ENCODE data around the gene PGF. TPM values are rescaled to one million over a fixed set of nuclear protein-coding genes. Genes with fewer than 3 reads are reported as not detected.
A peak's percentile ranks its signal among the peaks of the same experiment; 100 is the strongest.

PGF gene
- polyA plus RNA-seq, 1 donor (not counting 4 experiments of a cell fraction or from before 2014, with no cell fraction given): 16.5 TPM

DNA sequence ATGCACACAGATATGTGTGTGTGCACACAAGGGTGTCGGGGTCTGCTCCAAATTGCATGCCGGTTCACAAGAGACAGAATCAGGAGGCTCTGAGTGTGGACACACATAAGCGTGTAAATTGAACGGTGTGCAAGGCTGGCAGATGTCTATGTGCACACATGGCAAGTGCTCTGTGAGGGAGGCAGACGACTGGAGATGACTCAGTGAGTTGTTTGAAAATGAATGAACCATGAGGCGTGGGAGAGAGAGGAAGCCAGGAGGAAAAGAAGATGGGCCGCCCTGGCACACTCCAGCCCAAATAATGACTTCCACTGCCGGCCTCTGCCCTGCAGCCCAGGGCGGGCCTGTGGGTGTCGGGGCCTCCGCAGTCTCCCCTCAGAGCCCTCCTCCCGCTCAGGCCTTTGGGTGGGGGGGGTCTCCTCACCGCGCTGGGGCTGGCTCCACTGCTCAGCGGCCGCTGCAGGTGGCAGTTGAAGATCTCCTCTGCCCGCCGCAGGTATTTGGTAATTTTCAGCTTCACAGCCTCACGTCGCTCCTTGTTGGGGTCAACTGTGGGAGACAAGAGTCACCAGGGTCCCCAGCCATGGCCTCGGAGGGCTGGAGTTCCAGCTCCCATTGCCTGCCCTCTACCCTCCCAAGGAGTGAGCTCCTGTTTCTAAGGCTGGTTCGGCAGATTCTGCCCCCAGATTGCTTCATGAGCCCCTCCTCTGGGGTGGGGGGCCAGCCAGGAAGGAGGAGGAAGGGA is 35.8 kb downstream of the PGF start:
- no peaks in the 10 kb centered on the region for H3K36me3 ChIP-seq (ENCODE audit: control insufficient read depth in 2 of 2, extremely low read depth in 1 of 2, insufficient read depth in 2 of 2, low read length in 2 of 2)
- no peaks in the 10 kb centered on the region for H4K20me1 ChIP-seq (ENCODE audit: control insufficient read depth, extremely low read depth, insufficient read depth, low read length)
- DNase-seq (ENCODE audit: low read depth, low spot score): no peak
- no peak overlapping the region for H3K4me2 ChIP-seq (ENCODE audit: control insufficient read depth, extremely low read depth, insufficient read depth, low read depth, low read length)
- dilution Hi-C loops (cut with MboI; ENCODE audit: extremely low pct_ligation_motif_present, low sequenced_read_pairs): no loop called here
- no peak overlapping the region for H3K9ac ChIP-seq (ENCODE audit: control insufficient read depth, extremely low read depth, insufficient read depth, low read length)
- no peaks in the 10 kb centered on the region for H3K79me2 ChIP-seq (ENCODE audit: control insufficient read depth, insufficient read depth, low read length)
- peaks cover 7% of the 10 kb centered on the region for H3K4me1 ChIP-seq (ENCODE audit: control insufficient read depth, extremely low read depth, insufficient read depth, low read length)
- H3K27me3 ChIP-seq (ENCODE audit: control insufficient read depth, extremely low read depth, insufficient read depth, low read length): no peaks in the 10 kb centered on the region
- H3K9me3 ChIP-seq (ENCODE audit: control insufficient read depth, low read depth, low read length): no peaks in the 10 kb centered on the region
- TF ChIP-seq, protein P1, sequence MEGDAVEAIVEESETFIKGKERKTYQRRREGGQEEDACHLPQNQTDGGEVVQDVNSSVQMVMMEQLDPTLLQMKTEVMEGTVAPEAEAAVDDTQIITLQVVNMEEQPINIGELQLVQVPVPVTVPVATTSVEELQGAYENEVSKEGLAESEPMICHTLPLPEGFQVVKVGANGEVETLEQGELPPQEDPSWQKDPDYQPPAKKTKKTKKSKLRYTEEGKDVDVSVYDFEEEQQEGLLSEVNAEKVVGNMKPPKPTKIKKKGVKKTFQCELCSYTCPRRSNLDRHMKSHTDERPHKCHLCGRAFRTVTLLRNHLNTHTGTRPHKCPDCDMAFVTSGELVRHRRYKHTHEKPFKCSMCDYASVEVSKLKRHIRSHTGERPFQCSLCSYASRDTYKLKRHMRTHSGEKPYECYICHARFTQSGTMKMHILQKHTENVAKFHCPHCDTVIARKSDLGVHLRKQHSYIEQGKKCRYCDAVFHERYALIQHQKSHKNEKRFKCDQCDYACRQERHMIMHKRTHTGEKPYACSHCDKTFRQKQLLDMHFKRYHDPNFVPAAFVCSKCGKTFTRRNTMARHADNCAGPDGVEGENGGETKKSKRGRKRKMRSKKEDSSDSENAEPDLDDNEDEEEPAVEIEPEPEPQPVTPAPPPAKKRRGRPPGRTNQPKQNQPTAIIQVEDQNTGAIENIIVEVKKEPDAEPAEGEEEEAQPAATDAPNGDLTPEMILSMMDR (optimal IDR thresholded peaks at IDR 0.05 in 1 of 3, IDR thresholded peaks at IDR 0.05 in 1 of 3, conservative IDR thresholded peaks at IDR 0.05 in 1 of 3; ENCODE audit: extremely low read depth in 1 of 3, insufficient read depth in 2 of 3, low read length in 3 of 3): no peak
- no peak for TF ChIP-seq EZH2 (IDR thresholded peaks at IDR 0.05; ENCODE audit: low read length)
- no peak overlapping the region for H2AFZ ChIP-seq (ENCODE audit: control insufficient read depth, low read length)
- H3K9me1 ChIP-seq (ENCODE audit: control insufficient read depth, extremely low read depth, insufficient read depth, low read length): no peaks in the 10 kb centered on the region
- no peak overlapping the region for H3K27ac ChIP-seq (ENCODE audit: control insufficient read depth, insufficient read depth, low read length)
- FAIRE-seq: peak; percentile 64
- no peak overlapping the region for H3K4me3 ChIP-seq (ENCODE audit: control insufficient read depth in 2 of 3, extremely low read depth in 1 of 3, insufficient read depth in 2 of 3, low read depth in 1 of 3, low read length in 3 of 3)

DNA sequence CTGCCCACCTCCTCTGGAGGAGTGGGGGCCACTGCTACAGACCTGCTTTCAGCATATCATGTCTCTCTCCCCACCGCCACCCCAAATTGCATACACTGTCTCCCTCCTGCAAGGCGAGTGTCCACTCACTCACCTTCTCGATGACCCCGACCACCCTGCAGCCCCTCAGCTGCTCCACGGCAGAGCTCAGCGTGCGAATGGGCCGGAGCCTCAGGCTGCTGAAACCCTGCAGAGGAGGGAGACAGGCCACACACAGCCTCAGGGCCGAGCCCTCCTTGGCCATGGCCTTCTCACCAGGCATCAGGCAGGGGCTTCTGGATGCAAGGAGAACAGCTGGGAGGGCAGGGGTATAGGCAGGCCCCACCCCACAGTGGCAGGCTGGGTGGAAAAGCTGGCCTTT is 37.0 kb downstream of the PGF start:
- H2AFZ ChIP-seq (ENCODE audit: control insufficient read depth, low read length): no peak overlapping the region
- TF ChIP-seq EZH2 (IDR thresholded peaks at IDR 0.05; ENCODE audit: low read length): no peak
- TF ChIP-seq, protein P1 (optimal IDR thresholded peaks at IDR 0.05 in 1 of 3, IDR thresholded peaks at IDR 0.05 in 1 of 3, conservative IDR thresholded peaks at IDR 0.05 in 1 of 3; ENCODE audit: extremely low read depth in 1 of 3, insufficient read depth in 2 of 3, low read length in 3 of 3): no peak

More for the DNA sequence above, 37.0 kb downstream of the PGF start:
- Histone ChIP-seq H3K9me1 (ENCODE audit: control insufficient read depth, extremely low read depth, insufficient read depth, low read length) (no peaks in the 10 kb centered on the region), H3K27me3 (ENCODE audit: control insufficient read depth, extremely low read depth, insufficient read depth, low read length) (no peaks in the 10 kb centered on the region), H4K20me1 (ENCODE audit: control insufficient read depth, extremely low read depth, insufficient read depth, low read length) (no peaks in the 10 kb centered on the region), H3K4me3 (ENCODE audit: control insufficient read depth in 2 of 3, extremely low read depth in 1 of 3, insufficient read depth in 2 of 3, low read depth in 1 of 3, low read length in 3 of 3) (no peak overlapping the region), H3K4me1 (ENCODE audit: control insufficient read depth, extremely low read depth, insufficient read depth, low read length) (peaks cover 7% of the 10 kb centered on the region), H3K36me3 (ENCODE audit: control insufficient read depth in 2 of 2, extremely low read depth in 1 of 2, insufficient read depth in 2 of 2, low read length in 2 of 2) (no peaks in the 10 kb centered on the region), H3K4me2 (ENCODE audit: control insufficient read depth, extremely low read depth, insufficient read depth, low read depth, low read length) (no peak overlapping the region), H3K9ac (ENCODE audit: control insufficient read depth, extremely low read depth, insufficient read depth, low read length) (no peak overlapping the region), H3K9me3 (ENCODE audit: control insufficient read depth, low read depth, low read length) (no peaks in the 10 kb centered on the region), H3K79me2 (ENCODE audit: control insufficient read depth, insufficient read depth, low read length) (no peaks in the 10 kb centered on the region), H3K27ac (ENCODE audit: control insufficient read depth, insufficient read depth, low read length) (no peak overlapping the region)
- dilution Hi-C loops (cut with MboI; ENCODE audit: extremely low pct_ligation_motif_present, low sequenced_read_pairs): no loop called here
- DNase-seq (ENCODE audit: low read depth, low spot score) (no peak), FAIRE-seq (no peak)

All from keratinocyte (primary cell).